HG03025 (cell line): ENCODE results near the gene KAT6B.

Experiments
- ATAC-seq: cut with Tn5 transposase; IDR thresholded peaks from one replicate; pipeline ENCODE4 v1.9.1; 2021; ENCODE audit warnings: mild to moderate bottlenecking, moderate library complexity; ENCODE audit not compliant: unreplicated experiment, low FRiP score

Gene KAT6B

GRCh38 chr10:75007646-75008045 is 181.2 kb downstream of the KAT6B start:
- ATAC-seq: no peak

- ATAC-seq: no peak
These were observed 182.6 kb downstream of the KAT6B start for GRCh38 chr10:75008952-75009351.

DNA sequence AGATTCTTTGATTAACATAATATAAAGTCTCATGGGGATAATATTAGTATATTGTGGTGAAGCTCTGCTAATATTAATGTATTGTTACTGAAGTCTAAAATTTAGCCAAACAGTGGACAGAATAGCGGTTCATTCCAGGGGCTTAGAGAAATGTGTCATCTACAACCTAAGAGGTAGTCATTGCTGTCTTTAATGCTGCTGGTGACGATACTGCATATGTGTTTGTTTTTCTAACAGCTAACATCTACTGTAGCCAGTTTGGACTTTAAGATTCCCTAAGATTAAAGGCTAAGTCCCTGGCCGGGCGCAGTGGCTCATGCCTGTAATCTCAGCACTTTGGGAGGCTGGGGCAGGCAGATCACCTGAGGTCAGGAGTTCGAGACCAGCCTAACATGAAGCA is 183.0 kb downstream of the KAT6B start:
- ATAC-seq: no peak

DNA sequence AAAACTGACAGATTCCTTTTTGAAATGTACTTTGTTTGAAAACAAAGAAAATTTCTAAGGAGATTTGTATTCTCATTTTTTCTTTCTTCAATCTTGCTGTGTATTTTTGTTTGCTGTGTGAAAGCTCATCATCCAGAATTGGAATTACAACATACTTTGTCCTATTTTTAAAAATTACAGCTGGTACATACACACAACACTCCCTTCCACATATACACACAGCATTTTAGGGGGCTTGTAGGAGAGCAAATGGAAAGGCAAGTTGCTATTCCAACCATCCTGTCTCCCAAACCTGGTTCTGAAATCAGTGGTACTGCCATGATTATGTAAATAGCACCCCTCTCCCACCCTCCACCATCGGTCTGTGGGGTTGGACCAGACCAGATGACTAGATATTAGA is 184.0 kb downstream of the KAT6B start:
- ATAC-seq: no peak

GRCh38 chr10:75011221-75011620 is 184.8 kb downstream of the KAT6B start:
- ATAC-seq: no peak

DNA sequence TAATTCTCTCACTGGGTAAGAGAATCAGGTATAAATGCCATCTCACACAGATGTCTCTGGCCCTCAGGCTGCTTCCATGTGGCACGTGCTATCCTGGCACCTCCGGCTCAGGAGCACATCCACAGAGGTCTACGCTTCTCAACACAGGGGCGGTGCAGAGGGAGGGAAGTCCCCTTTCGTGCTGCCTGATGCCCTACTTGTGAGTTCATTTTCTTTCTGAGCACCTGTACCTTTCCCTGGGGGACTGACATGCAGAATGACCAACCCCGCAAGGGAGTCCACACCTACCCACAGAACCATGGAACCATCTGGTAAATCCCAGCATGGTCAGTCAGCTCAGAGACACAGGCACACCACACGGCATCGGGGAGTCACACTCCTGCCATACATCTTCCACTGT is 186.1 kb downstream of the KAT6B start:
- no peak for ATAC-seq

GRCh38 chr10:75013007-75013406 is 186.6 kb downstream of the KAT6B start:
- no peak for ATAC-seq

GRCh38 chr10:75013522-75013921 is 187.1 kb downstream of the KAT6B start:
- no peak for ATAC-seq

GRCh38 chr10:75014516-75015230 is 188.3 kb downstream of the KAT6B start:
- ATAC-seq: no peak

- no peak for ATAC-seq
These were observed 189.0 kb downstream of the KAT6B start for GRCh38 chr10:75015442-75015841.

GRCh38 chr10:75016325-75016724 is 189.9 kb downstream of the KAT6B start:
- no peak for ATAC-seq

- ATAC-seq: no peak
These were observed 191.9 kb downstream of the KAT6B start for GRCh38 chr10:75018251-75018650.

- no peak for ATAC-seq
These were observed 192.4 kb downstream of the KAT6B start for GRCh38 chr10:75018686-75019307.

DNA sequence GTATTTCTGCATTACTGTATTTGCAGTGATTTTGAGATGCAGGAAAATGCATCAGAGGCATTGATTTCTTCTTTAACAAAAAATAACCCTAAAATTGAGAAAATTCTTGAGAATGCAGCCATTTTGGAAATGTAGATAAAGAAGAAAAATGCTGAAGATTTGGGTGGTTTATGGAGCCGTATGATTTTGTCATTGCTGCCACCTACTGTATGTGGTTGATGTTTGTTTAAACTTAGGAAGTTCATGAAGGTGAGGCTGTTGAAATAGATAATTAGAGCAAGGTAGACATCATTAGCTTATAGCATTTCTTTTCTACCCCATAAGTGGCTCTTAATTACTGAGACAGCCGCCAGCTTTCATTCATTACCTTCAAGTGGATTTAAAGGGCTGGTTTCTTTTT is 193.0 kb downstream of the KAT6B start:
- ATAC-seq: no peak

DNA sequence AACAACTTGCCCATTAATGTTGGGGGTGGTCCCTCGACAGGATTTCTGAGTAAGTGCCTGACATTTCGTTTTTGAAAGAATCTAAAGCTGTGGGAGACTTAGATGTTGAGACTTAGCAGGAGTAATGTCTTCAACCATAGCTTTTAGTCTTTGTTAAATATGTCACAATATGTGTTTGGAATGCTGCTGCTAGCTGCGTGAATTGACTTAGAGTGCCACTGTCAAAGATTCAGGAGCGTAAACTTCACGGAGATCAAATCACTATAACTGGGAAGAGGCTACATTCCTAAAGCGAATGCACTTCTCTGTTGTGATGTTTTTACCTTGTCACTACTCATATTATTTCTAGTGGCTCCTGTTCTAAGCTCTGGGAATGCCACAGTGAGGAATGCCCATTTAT is 193.8 kb downstream of the KAT6B start:
- ATAC-seq: no peak

GRCh38 chr10:75021379-75022249 is 195.2 kb downstream of the KAT6B start:
- ATAC-seq: no peak

DNA sequence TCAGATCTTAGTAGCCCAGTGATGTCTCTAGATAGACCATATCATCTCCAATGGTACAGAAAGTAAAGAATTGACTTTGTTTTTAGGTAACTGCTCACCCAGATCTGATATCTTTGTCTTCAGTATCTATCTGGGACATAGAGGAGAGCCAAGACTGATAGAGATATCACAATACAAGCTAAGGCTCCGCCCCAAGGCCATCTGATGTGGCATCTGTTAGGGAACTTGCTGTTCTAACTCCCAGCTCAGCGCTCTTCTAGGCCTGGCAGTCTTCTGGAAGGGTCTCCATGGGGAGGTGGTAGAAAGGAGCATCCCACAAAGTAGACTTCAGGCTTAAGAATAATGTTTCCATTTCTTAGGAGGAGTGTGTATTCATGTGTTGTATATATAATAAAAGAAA is 196.7 kb downstream of the KAT6B start:
- no peak for ATAC-seq

DNA sequence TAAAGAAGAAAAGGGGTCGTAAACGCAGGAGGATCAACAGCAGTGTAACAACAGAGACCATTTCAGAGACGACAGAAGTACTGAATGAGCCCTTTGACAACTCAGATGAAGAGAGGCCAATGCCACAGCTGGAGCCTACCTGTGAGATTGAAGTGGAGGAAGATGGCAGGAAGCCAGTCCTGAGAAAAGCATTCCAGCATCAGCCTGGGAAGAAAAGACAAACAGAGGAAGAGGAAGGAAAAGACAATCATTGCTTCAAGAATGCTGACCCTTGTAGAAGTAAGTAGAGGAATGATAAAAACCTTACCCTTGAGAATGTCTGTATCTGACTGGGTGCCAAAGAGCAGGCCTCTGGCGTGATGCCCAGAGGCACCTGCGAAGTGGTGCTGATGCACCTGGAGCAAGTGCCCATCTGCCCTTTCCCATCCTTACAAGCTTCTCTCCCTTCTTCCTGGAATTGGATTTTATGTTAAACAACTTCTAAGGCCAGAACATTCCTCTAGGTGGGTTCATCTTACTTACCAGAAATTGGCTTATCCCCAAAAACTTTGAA is 198.6 kb downstream of the KAT6B start:
- ATAC-seq: no peak

GRCh38 chr10:75028049-75028448 is 201.6 kb downstream of the KAT6B start:
- no peak for ATAC-seq

DNA sequence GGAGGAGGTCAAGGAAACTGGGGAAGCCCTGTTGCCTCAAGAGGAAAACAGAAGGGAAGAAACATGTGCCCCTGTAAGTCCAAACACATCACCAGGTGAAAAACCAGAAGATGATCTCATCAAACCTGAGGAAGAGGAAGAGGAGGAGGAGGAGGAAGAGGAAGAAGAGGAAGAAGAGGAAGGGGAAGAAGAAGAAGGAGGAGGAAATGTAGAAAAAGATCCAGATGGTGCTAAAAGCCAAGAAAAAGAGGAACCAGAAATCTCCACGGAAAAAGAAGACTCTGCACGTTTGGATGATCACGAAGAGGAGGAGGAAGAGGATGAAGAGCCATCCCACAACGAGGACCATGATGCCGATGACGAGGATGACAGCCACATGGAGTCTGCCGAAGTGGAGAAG is 202.3 kb downstream of the KAT6B start:
- ATAC-seq: no peak

DNA sequence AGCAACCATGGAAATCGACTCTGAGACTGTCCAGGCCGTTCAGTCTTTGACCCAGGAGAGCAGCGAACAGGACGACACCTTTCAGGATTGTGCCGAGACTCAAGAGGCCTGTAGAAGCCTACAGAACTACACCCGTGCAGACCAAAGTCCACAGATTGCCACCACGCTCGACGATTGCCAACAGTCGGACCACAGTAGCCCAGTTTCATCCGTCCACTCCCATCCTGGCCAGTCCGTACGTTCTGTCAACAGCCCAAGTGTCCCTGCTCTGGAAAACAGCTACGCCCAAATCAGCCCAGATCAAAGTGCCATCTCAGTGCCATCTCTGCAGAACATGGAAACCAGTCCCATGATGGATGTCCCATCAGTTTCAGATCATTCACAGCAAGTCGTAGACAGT is 203.0 kb downstream of the KAT6B start:
- ATAC-seq: no peak
